Transverse colon (tissue), 3 donors: ENCODE data around the gene CD84.
"Not testable (repeated sequence)": the region's sequence is repeated elsewhere in the genome, so short reads cannot be mapped to it uniquely, and the experiment has no call there.

ENCODE experiments used
- CTCF ChIP-seq, 5 experiments: fragments of 200-600 bp in 3 of 5; fragments of 450-650 bp in 2 of 5; sonication (generic) in 3 of 5; IDR thresholded peaks; 1 replicate in 2 of 5; 2 replicates in 3 of 5; pipeline ENCODE4 v1.5.1; 2016 to 2017; ENCODE audit warnings: antibody characterized with exemption in 5 of 5, inconsistent platforms in 3 of 5, mild to moderate bottlenecking in 2 of 5, moderate library complexity in 1 of 5
- EP300 ChIP-seq: sonication (generic); formaldehyde crosslinking; IDR thresholded peaks from one replicate; pipeline ENCODE4 v1.6.1; 2017; ENCODE audit warnings: antibody characterized with exemption, low read depth

GRCh38 chr1:160515908-160516307, 63.4 kb downstream of the CD84 start:
- TF ChIP-seq CTCF (IDR thresholded peaks at IDR 0.05); EP300: not testable (repeated sequence)
